Suprapubic skin (tissue), 4 donors: ENCODE measurements around the gene NEURL1.

ENCODE experiments used
- EP300 ChIP-seq: sonication (generic); formaldehyde crosslinking; IDR thresholded peaks from one replicate; pipeline ENCODE4 v1.6.1; 2017; ENCODE audit warnings: antibody characterized with exemption
- POLR2A ChIP-seq, 2 donors: fragments of 450-650 bp; IDR thresholded peaks; one replicate each; pipeline ENCODE4 v1.6.1; 2017; ENCODE audit warnings: antibody characterized with exemption in 2 of 2, mild to moderate bottlenecking in 2 of 2, moderate library complexity in 2 of 2
- POLR2AphosphoS5 ChIP-seq, 3 donors: sonication (generic); formaldehyde crosslinking; IDR thresholded peaks; one replicate each; pipeline ENCODE4 v1.6.1; 2017; ENCODE audit warnings: antibody characterized with exemption in 3 of 3
- TF ChIP-seq, protein P1 (sequence below), 2 donors: fragments of 200-600 bp in 1 of 2; fragments of 450-650 bp in 1 of 2; sonication (generic) in 1 of 2; IDR thresholded peaks; one replicate each; pipeline ENCODE4 v1.5.1; 2016 to 2019; ENCODE audit warnings: antibody characterized with exemption in 2 of 2, mild to moderate bottlenecking in 1 of 2, moderate library complexity in 1 of 2

DNA sequence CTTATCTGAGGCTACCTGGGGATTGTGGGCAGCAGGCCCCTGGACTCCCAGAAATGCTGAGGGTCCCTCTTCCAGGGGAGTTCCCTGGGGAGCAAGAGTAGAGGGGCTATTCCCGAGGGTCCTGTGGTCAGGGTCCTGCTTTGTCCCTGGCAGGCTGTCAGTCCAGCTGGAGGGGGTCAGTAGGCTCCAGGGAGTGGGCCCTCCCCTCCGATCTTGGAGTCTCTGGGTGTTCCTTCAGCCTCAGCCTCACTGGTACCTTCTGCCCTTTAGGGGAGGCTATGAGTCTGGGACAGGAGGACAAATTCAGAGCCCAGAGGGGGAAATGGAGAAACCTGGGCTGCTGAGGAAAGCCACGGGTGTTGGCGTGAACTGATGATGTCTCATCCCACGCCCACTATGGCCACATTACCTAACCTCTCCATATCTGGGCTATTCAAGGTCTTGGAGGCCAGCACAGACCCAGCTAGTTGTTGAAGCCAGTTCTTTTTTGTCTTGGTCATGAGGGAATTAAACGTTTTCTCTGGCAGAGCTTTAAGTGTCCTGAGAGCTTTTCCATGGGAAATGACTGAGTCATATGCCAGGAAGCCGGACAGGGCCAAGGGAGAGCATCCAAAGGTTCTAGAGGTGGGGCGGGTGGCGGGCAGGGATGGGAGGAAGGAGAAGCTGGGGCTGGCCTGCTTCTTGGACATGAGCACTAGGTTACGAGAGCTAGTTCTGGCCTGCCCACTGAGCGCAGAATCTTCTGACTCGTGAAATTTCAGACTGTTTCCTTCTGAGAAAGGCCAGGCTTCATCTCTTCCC lies 47.5 kb upstream of the NEURL1 start:
- no peak for TF ChIP-seq POLR2A (IDR thresholded peaks at IDR 0.05)
- TF ChIP-seq, protein P1, sequence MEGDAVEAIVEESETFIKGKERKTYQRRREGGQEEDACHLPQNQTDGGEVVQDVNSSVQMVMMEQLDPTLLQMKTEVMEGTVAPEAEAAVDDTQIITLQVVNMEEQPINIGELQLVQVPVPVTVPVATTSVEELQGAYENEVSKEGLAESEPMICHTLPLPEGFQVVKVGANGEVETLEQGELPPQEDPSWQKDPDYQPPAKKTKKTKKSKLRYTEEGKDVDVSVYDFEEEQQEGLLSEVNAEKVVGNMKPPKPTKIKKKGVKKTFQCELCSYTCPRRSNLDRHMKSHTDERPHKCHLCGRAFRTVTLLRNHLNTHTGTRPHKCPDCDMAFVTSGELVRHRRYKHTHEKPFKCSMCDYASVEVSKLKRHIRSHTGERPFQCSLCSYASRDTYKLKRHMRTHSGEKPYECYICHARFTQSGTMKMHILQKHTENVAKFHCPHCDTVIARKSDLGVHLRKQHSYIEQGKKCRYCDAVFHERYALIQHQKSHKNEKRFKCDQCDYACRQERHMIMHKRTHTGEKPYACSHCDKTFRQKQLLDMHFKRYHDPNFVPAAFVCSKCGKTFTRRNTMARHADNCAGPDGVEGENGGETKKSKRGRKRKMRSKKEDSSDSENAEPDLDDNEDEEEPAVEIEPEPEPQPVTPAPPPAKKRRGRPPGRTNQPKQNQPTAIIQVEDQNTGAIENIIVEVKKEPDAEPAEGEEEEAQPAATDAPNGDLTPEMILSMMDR (IDR thresholded peaks at IDR 0.05) = no peak
- TF ChIP-seq EP300 = no peak
- TF ChIP-seq POLR2AphosphoS5 (IDR thresholded peaks at IDR 0.05) = no peak
